Fibroblast of lung (primary cell): ENCODE data around the gene MSMB. TPM values are rescaled to one million over a fixed set of nuclear protein-coding genes. Genes with fewer than 3 reads are reported as not detected.
"Not testable (repeated sequence)": the region's sequence is repeated elsewhere in the genome, so short reads cannot be mapped to it uniquely, and the experiment has no call there.

ENCODE experiments used
- DNase-seq, 2 donors: peaks; one replicate each; pipeline versions ENCODE4 v3.0.0 to v3.0.0-alpha.2; 2010; ENCODE audit warnings: low read depth in 2 of 2
- H2AFZ ChIP-seq: 2 replicates; pipeline ENCODE4 v1.5.1; 2012; ENCODE audit warnings: low read length, control low read depth, inconsistent platforms
- H3K27ac ChIP-seq: 2 replicates; pipeline ENCODE4 v1.5.1; 2011; ENCODE audit warnings: low read length, control low read depth; ENCODE audit not compliant: insufficient read depth
- H3K27me3 ChIP-seq: 2 replicates; pipeline ENCODE4 v1.5.1; 2011; ENCODE audit warnings: mild to moderate bottlenecking, low read length; ENCODE audit not compliant: control insufficient read depth, insufficient read depth
- H3K36me3 ChIP-seq: 2 replicates; pipeline ENCODE4 v1.5.1; 2011; ENCODE audit warnings: low read length; ENCODE audit not compliant: control insufficient read depth, insufficient read depth
- H3K4me1 ChIP-seq: 2 replicates; pipeline ENCODE4 v1.5.1; 2011; ENCODE audit warnings: low read length; ENCODE audit not compliant: control insufficient read depth, insufficient read depth; ENCODE audit errors: extremely low read depth
- H3K4me2 ChIP-seq: 2 replicates; pipeline ENCODE4 v1.5.1; 2011; ENCODE audit warnings: low read length, control low read depth; ENCODE audit not compliant: insufficient read depth; ENCODE audit errors: extremely low read depth
- H3K4me3 ChIP-seq, 4 experiments: fragments of 200-600 bp in 1 of 4; sonication (generic) in 1 of 4; replicated peaks in 1 of 4; 2 replicates each; pipeline ENCODE4 v1.5.1; 2011 to 2016; ENCODE audit warnings: low read length in 4 of 4, low read depth in 3 of 4, mild to moderate bottlenecking in 3 of 4, control low read depth in 2 of 4, inconsistent platforms in 1 of 4, mixed read lengths in 1 of 4; ENCODE audit not compliant: insufficient read depth in 1 of 4; ENCODE audit errors: control extremely low read depth in 1 of 4
- H3K79me2 ChIP-seq: 2 replicates; pipeline ENCODE4 v1.5.1; 2012; ENCODE audit warnings: mild to moderate bottlenecking, low read length, inconsistent platforms; ENCODE audit not compliant: control insufficient read depth, insufficient read depth
- H3K9ac ChIP-seq: 2 replicates; pipeline ENCODE4 v1.5.1; 2011; ENCODE audit warnings: mild to moderate bottlenecking, low read length, control low read depth; ENCODE audit not compliant: insufficient read depth
- H3K9me3 ChIP-seq: 2 replicates; pipeline ENCODE4 v1.5.1; 2012; ENCODE audit warnings: low read depth, low read length; ENCODE audit not compliant: control insufficient read depth, insufficient read depth
- H4K20me1 ChIP-seq: 2 replicates; pipeline ENCODE4 v1.5.1; 2011; ENCODE audit warnings: low read length; ENCODE audit not compliant: control insufficient read depth, insufficient read depth; ENCODE audit errors: extremely low read depth
- CTCF ChIP-seq, 2 donors: IDR thresholded peaks in 1 of 2; conservative IDR thresholded peaks in 1 of 2; 1 replicate in 1 of 2; 2 replicates in 1 of 2; pipeline ENCODE4 v1.5.1; 2011 to 2012; ENCODE audit warnings: low read length in 2 of 2, control low read depth in 1 of 2, inconsistent platforms in 1 of 2, low read depth in 1 of 2, mild to moderate bottlenecking in 1 of 2
- EZH2 ChIP-seq: IDR thresholded peaks from 2 replicates; pipeline ENCODE4 v1.5.1; 2012; ENCODE audit warnings: low read length, control low read depth, mild to moderate bottlenecking; ENCODE audit errors: missing control alignments
- polyA plus RNA-seq, 2 donors: library from polyadenylated mRNA; depleted of rRNA in 1 of 2; stranded (reverse) in 1 of 2; unstranded in 1 of 2; fragments of >200 nt; gene quantifications; 2 replicates each; pipeline ENCODE4 v1.2.1, GENCODE V29; 2011 to 2012; ENCODE audit warnings: missing spikeins in 1 of 2
- total RNA-seq: library from RNA; depleted of rRNA; stranded (reverse); fragments of >200 nt; gene quantifications from 2 replicates; pipeline ENCODE4 v1.2.1, GENCODE V29; 2014

MSMB gene
- total and polyA plus RNA-seq, 2 donors (not counting 1 experiment from before 2014, with no cell fraction given), result not detected

- no peaks in the 10 kb centered on the region for H3K9me3 ChIP-seq
- H3K79me2 ChIP-seq, result no peaks in the 10 kb centered on the region
- H3K4me2 ChIP-seq, result no peak overlapping the region
- H4K20me1 ChIP-seq, result no peaks in the 10 kb centered on the region
- no peaks in the 10 kb centered on the region for H3K27me3 ChIP-seq
- H3K27ac ChIP-seq, result no peak overlapping the region
- H3K36me3 ChIP-seq, result peaks cover 4% of the 10 kb centered on the region
- no peak overlapping the region for H3K4me3 ChIP-seq
- TF ChIP-seq EZH2 (no peak), CTCF (conservative IDR thresholded peaks at IDR 0.05 in 1 of 2, IDR thresholded peaks at IDR 0.05 in 1 of 2; ENCODE audit: low read depth in 1 of 2, low read length in 2 of 2) (no peak)
- H3K9ac ChIP-seq, result no peak overlapping the region
- no peak for DNase-seq
- H3K4me1 ChIP-seq, result no peaks in the 10 kb centered on the region
- no peak overlapping the region for H2AFZ ChIP-seq
These were observed 47.9 kb downstream of the MSMB start for GRCh38 chr10:45997994-45998763.

- no peak overlapping the region for H2AFZ ChIP-seq
- no peaks in the 10 kb centered on the region for H3K4me1 ChIP-seq
- no peaks in the 10 kb centered on the region for H3K79me2 ChIP-seq
- H3K27ac ChIP-seq, result no peak overlapping the region
- TF ChIP-seq CTCF (conservative IDR thresholded peaks at IDR 0.05 in 1 of 2, IDR thresholded peaks at IDR 0.05 in 1 of 2; ENCODE audit: low read depth in 1 of 2, low read length in 2 of 2) (no peak), EZH2 (no peak)
- no peak for DNase-seq
- H3K4me3 ChIP-seq, result no peak overlapping the region
- H3K27me3 ChIP-seq, result no peaks in the 10 kb centered on the region
- no peak overlapping the region for H3K4me2 ChIP-seq
- H3K36me3 ChIP-seq, result peaks cover 4% of the 10 kb centered on the region
- H3K9me3 ChIP-seq, result no peaks in the 10 kb centered on the region
- no peaks in the 10 kb centered on the region for H4K20me1 ChIP-seq
- H3K9ac ChIP-seq, result no peak overlapping the region
These were observed 48.5 kb downstream of the MSMB start for GRCh38 chr10:45997557-45997956.

- H3K4me1 ChIP-seq, H3K27ac ChIP-seq, H3K27me3 ChIP-seq, H2AFZ ChIP-seq, H3K4me3 ChIP-seq, H3K79me2 ChIP-seq, DNase-seq, H3K9ac ChIP-seq, H3K36me3 ChIP-seq, H3K9me3 ChIP-seq, H4K20me1 ChIP-seq, H3K4me2 ChIP-seq: not testable (repeated sequence)
These were observed 60.5 kb downstream of the MSMB start for GRCh38 chr10:45985590-45985989.

GRCh38 chr10:45984473-45984872, 61.6 kb downstream of the MSMB start:
- not testable (repeated sequence) for H3K27ac ChIP-seq, H3K36me3 ChIP-seq, H3K4me1 ChIP-seq, H3K79me2 ChIP-seq, H3K9me3 ChIP-seq, H3K27me3 ChIP-seq, H3K9ac ChIP-seq, H3K4me3 ChIP-seq, H4K20me1 ChIP-seq, H3K4me2 ChIP-seq, H2AFZ ChIP-seq
- DNase-seq, result peak in 1 of 2 donors; percentile 39
